ENCODE results near the gene ZNF70. TPM values are rescaled to one million over a fixed set of nuclear protein-coding genes. Genes with fewer than 3 reads are reported as not detected.

Gene ZNF70
- total RNA-seq, 1 donor from 2014 or later, result 3.7 TPM

DNA sequence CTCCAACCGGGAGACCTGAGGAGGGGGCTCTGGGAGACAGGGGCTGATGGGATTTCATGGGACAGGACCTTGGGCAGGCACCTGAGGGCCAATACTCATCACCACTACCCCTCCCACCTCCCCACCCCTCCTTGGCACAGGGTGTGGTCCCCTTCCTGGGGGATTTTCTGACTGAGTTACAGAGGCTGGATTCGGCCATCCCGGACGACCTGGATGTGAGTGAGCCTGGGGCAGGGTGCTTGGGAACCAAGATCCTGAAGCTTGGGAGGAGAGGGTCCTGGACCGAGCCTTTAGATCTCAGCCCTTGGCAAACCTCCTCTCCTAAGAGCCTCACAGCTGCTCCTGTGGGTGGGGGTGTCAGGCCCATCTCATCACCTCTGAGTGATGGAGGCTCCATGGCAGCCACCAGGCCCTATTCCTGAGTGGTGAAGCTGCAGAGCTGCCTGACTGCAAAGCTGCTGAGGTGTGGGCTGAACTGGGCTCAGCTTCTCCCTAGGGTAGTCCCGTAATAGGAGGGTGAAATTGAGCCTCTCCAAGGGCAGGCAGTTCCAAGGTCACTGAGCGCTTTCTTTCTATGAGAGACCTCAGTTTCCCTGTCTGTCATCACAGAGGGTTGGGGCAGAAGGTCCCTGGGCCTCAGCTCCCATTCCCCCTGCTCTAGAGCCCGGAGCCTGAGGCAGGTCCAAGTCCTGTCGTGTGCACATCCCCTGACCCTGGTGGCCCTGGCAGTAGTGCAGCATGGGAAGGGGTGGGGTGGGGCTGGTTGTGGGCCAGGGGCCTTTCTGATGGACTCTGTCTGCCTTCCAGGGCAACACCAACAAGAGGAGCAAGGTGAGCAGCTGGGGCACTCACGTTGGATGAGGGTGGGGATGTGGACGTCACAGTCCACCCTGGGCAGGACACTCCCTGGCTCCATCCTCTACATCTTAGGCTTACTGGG lies 53.6 kb downstream of the ZNF70 start:
- no peak for FAIRE-seq
- DNase-seq (ENCODE audit: low spot score in 2 of 2), result no peak

DNA sequence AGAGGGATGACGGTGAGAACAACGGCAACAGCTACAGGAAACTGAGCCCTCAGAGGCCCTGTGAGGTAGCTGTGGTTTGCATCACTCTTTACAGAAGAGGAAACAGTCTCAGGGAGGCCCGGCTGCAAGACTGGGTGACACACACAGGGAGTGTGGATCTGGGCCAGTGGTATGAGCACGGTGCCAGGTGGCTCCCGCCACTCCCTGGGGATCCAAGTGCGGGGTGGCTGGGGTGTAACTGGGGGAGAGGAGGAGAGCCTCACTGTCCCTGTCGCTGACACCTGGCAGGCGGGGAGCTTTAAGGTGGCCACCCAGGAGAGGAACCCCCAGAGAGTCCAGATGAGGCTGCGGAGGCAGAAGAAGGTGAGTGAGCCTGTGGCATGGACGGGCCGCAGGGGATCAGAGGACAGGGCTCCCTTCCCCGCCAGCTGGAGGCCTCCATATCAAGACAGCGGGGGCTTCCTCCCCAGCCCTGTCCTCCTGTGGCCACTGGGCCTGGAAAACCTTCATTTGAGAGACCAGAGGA lies 54.5 kb downstream of the ZNF70 start:
- no peak for DNase-seq (ENCODE audit: low spot score in 2 of 2)
- no peak for FAIRE-seq

GRCh38 chr22:23695571-23696325 lies 55.2 kb downstream of the ZNF70 start:
- no peak for DNase-seq (ENCODE audit: low spot score in 2 of 2)
- no peak for FAIRE-seq

DNA sequence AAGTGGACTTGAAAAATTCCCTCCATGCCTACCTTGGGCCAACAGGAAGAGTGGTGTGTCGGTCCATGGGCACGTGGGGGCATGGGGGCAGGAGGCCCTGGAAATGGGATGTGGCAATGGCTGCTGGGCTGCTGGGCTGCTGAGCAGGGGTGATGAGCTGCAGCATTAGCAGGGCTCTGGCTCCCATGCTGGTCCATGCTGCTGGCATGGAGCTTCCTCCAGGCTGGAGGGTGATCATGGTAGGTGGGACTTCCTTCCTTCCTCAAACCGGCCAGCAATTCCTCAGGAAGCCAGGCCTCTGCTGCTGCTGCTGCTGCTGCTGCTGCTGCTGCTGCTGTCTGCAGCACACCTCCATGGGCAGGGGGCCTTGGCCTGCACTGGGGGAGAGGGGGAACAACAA lies 55.8 kb downstream of the ZNF70 start:
- FAIRE-seq (no peak), DNase-seq (ENCODE audit: low spot score in 2 of 2) (no peak)

- no peak for FAIRE-seq
- DNase-seq (ENCODE audit: low spot score in 2 of 2), result no peak
Measured at GRCh38 chr22:23693979-23694680, 56.8 kb downstream of the ZNF70 start.

- FAIRE-seq, result no peak
- no peak for DNase-seq (ENCODE audit: low spot score in 2 of 2)
Measured at GRCh38 chr22:23692598-23693291, 58.2 kb downstream of the ZNF70 start.

- FAIRE-seq (no peak), DNase-seq (ENCODE audit: low spot score in 2 of 2) (no peak)
Measured at GRCh38 chr22:23691748-23692423, 59.0 kb downstream of the ZNF70 start.

DNA sequence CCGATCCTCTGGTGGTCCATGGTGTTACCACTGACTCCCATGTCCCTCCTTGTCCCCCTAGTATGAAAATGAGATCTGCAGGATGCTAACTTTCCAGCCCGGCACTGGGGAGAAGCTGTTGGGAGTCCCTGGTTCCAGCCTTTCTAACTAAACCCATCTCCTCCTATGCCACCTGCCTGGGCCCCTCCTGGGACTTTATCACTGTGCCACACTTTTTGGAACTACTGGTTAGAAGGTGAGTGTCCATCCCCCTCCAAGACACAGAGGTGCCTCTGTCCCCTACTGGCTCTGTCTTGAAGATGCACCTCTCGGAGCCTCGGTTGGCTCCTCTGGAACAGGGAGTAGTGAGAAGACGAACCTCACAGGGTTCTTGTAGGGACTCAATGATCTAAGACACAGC lies 60.2 kb downstream of the ZNF70 start, which contains the start of gene RGL4:
Gene RGL4, plus strand, starts transcription at position 301 of the 400 bp plus-strand sequence. CDS start 1,018 bp downstream, outside the sequence.
- DNase-seq (ENCODE audit: low spot score in 2 of 2) (no peak), FAIRE-seq (no peak)

- DNase-seq (ENCODE audit: low spot score in 2 of 2), result no peak
Measured at GRCh38 chr22:23689414-23689813, 61.5 kb downstream of the ZNF70 start.

More at GRCh38 chr22:23689414-23689813, 61.5 kb downstream of the ZNF70 start:
- no peak for FAIRE-seq

Other genes starting within 250 kb of the ZNF70 start
- not detected for gene IGLL1, start 170.8 kb downstream of the ZNF70 start, total RNA-seq
- 0.82 TPM for gene DRICH1, start 118.8 kb downstream of the ZNF70 start, total RNA-seq
- gene RGL4, start 60.1 kb downstream of the ZNF70 start, total RNA-seq, result not detected
- gene VPREB3, start 3.3 kb upstream of the ZNF70 start, total RNA-seq, result not detected
- not detected for gene C22orf15, start 11.9 kb upstream of the ZNF70 start, total RNA-seq
- 5.3 TPM for gene CHCHD10, start 16.9 kb upstream of the ZNF70 start, total RNA-seq
- gene MMP11, start 21.7 kb upstream of the ZNF70 start, total RNA-seq, result 18.8 TPM
- 25.7 TPM for gene SMARCB1, start 35.9 kb upstream of the ZNF70 start, total RNA-seq
- 0.82 TPM for gene DERL3, start 87.9 kb upstream of the ZNF70 start, total RNA-seq
- gene SLC2A11, start 106.8 kb upstream of the ZNF70 start, total RNA-seq, result 11.4 TPM
- 128 TPM for gene MIF, start 143.3 kb upstream of the ZNF70 start, total RNA-seq
- gene GSTT2B, start 210.1 kb upstream of the ZNF70 start, total RNA-seq, result 2.0 TPM
- gene DDTL, start 215.8 kb upstream of the ZNF70 start, total RNA-seq, result 3.7 TPM
- 24.9 TPM for gene DDT, start 223.3 kb upstream of the ZNF70 start, total RNA-seq
- gene GSTT2, start 229.0 kb upstream of the ZNF70 start, total RNA-seq, result 0.41 TPM